Measurements from ENCODE around the gene ST6GALNAC2. TPM values are rescaled to one million over a fixed set of nuclear protein-coding genes. Genes with fewer than 3 reads are reported as not detected.
"Not testable (repeated sequence)": the region's sequence is repeated elsewhere in the genome, so short reads cannot be mapped to it uniquely, and the experiment has no call there.

ST6GALNAC2 gene
- total RNA-seq, 1 donor from 2014 or later: 4.5 TPM

DNA sequence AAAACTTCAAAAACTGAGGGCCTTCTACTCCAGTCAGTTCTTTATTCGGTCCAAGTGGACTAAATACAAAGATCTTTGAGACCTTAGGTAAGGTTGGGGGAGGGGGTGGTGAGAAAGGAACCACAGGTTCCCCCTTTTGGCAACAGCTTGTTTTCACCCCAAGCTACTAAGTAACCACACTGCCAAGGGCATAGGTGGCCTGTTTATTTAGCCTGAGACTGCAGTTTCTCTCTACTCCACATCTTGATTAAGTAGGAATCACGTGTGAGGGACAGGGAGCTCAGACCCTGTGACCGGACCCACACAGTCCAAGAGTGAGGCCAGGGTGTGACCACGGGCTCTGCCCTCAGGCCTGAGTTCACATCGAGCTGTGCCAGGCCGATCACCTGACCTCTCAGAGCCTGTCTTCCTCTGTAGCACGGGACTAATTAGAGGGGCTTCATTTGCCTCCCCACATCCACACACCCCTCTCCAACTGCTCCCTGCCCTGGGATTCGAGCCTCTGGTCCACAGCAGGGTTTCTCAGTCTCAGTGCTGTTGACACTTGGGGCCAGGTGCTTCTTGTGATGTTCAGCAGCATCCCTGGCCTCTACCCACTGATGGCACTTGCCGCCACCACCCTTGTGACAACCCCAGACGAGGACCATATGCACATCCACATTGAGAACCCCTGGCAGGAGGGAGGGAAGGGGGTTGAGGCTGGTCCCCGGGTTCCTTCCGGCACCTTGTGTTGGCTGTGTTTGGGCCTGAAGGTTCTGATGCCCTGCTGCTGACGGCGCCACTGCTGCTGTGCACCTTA is 17.8 kb downstream of the ST6GALNAC2 start:
- peak overlapping the region; percentile 43 for H3K27ac Mint-ChIP-seq (ENCODE audit: unreplicated experiment)
- no peak for TF ChIP-seq CTCF (conservative IDR thresholded peaks at IDR 0.05)
- H3K4me3 Mint-ChIP-seq: peak overlapping the region; percentile 75
- no peak for DNase-seq (ENCODE audit: low read depth, low spot score)
- peaks cover 2% of the 10 kb centered on the region for H3K27me3 Mint-ChIP-seq (ENCODE audit: low read depth)
- H3K9me3 Mint-ChIP-seq: no peaks in the 10 kb centered on the region
- H3K36me3 Mint-ChIP-seq (ENCODE audit: low read depth): peaks cover 15% of the 10 kb centered on the region
- H3K4me1 Mint-ChIP-seq: peaks cover 36% of the 10 kb centered on the region

DNA sequence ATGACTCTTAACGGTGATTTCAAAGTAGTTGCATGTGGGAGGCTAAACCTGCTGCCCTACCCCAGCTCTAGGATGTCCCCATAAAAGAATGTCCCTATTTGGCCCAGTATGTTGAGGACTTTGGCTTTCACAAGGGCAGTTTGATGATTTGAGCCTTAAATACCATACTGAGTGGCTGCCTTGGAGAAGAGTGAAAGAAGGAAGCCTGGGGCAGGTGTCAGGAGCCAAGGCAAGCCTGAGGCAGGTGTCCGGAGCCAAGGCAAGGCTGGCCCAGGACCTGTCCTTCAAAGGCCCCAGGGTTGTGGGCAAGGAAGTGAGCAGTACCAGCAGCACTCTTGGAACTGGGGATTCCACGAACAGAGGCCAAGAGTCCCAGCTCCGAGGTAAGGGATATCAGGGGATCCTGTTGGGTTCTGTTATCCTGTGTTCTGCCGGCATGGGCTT is 18.6 kb downstream of the ST6GALNAC2 start:
- Mint-ChIP-seq H3K9me3 (no peaks in the 10 kb centered on the region), H3K27ac (ENCODE audit: unreplicated experiment) (no peak overlapping the region), H3K4me3 (peak overlapping the region; percentile 75), H3K27me3 (ENCODE audit: low read depth) (peaks cover 2% of the 10 kb centered on the region), H3K4me1 (peaks cover 40% of the 10 kb centered on the region), H3K36me3 (ENCODE audit: low read depth) (peaks cover 16% of the 10 kb centered on the region)
- no peak for DNase-seq (ENCODE audit: low read depth, low spot score)
- TF ChIP-seq CTCF (conservative IDR thresholded peaks at IDR 0.05): no peak

GRCh38 chr17:76566613-76566943 is 19.1 kb downstream of the ST6GALNAC2 start:
- DNase-seq (ENCODE audit: low read depth, low spot score): no peak
- H3K36me3 Mint-ChIP-seq (ENCODE audit: low read depth): peaks cover 20% of the 10 kb centered on the region
- TF ChIP-seq CTCF (conservative IDR thresholded peaks at IDR 0.05): no peak
- H3K27me3 Mint-ChIP-seq (ENCODE audit: low read depth): peaks cover 2% of the 10 kb centered on the region
- H3K4me3 Mint-ChIP-seq: peak overlapping the region; percentile 75
- no peaks in the 10 kb centered on the region for H3K9me3 Mint-ChIP-seq
- peaks cover 44% of the 10 kb centered on the region for H3K4me1 Mint-ChIP-seq
- H3K27ac Mint-ChIP-seq (ENCODE audit: unreplicated experiment): no peak overlapping the region

GRCh38 chr17:76565728-76566612 is 19.7 kb downstream of the ST6GALNAC2 start:
- no peak for TF ChIP-seq CTCF (conservative IDR thresholded peaks at IDR 0.05)
- H3K4me1 Mint-ChIP-seq: peaks cover 45% of the 10 kb centered on the region
- H3K27me3 Mint-ChIP-seq (ENCODE audit: low read depth): peaks cover 2% of the 10 kb centered on the region
- H3K9me3 Mint-ChIP-seq: no peaks in the 10 kb centered on the region
- H3K36me3 Mint-ChIP-seq (ENCODE audit: low read depth): peaks cover 22% of the 10 kb centered on the region
- DNase-seq (ENCODE audit: low read depth, low spot score): no peak
- H3K27ac Mint-ChIP-seq (ENCODE audit: unreplicated experiment): no peak overlapping the region
- H3K4me3 Mint-ChIP-seq: peak overlapping the region; percentile 24

- not testable (repeated sequence) for H3K27ac Mint-ChIP-seq (ENCODE audit: unreplicated experiment)
- Mint-ChIP-seq H3K4me3 (peak overlapping the region; percentile 27), H3K4me1 (peaks cover 45% of the 10 kb centered on the region)
Measured at GRCh38 chr17:76564991-76565727, 20.5 kb downstream of the ST6GALNAC2 start.

GRCh38 chr17:76563359-76563758 is 22.3 kb downstream of the ST6GALNAC2 start:
- H3K4me1 Mint-ChIP-seq: peaks cover 55% of the 10 kb centered on the region
- not testable (repeated sequence) for H3K9me3 Mint-ChIP-seq; H3K4me3 Mint-ChIP-seq; H3K27ac Mint-ChIP-seq (ENCODE audit: unreplicated experiment); H3K27me3 Mint-ChIP-seq (ENCODE audit: low read depth); DNase-seq (ENCODE audit: low read depth, low spot score)
- peaks cover 25% of the 10 kb centered on the region for H3K36me3 Mint-ChIP-seq (ENCODE audit: low read depth)

More at GRCh38 chr17:76564991-76565727, 20.5 kb downstream of the ST6GALNAC2 start:
- peaks cover 22% of the 10 kb centered on the region for H3K36me3 Mint-ChIP-seq (ENCODE audit: low read depth)
- not testable (repeated sequence) for H3K27me3 Mint-ChIP-seq (ENCODE audit: low read depth); H3K9me3 Mint-ChIP-seq; DNase-seq (ENCODE audit: low read depth, low spot score)

Measured in neural crest cell (in vitro differentiated cells).